NCI-H2081 treated with DMSO at 0.1 percent for 48 hours (cell line): ENCODE results near the gene DSCAML1.

Experiments used
- DNase-seq: peaks from one replicate; lab custom pipeline; 2025; lab: John Stamatoyannopoulos, UW

DSCAML1 gene

DNA sequence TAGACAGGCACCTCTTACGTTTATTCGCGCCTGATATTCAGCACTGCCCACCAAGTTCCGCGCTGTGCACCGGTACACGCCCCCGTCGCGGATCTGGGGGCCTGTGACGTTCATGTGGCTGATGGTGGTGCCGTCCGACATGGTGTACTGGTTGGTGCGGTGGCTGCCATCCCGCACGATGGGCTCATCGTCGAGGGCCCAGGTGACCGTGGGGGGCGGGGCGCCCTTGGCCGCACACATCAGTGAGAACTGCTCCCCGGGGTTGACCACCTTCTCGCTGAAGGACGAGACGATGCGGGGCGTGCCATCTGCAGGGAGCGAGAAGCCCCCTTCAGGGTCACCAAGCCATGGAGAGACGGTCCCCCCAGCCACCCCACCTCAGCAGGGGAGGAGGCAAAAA is 278.6 kb downstream of the DSCAML1 start:
- DNase-seq, result no peak

DNA sequence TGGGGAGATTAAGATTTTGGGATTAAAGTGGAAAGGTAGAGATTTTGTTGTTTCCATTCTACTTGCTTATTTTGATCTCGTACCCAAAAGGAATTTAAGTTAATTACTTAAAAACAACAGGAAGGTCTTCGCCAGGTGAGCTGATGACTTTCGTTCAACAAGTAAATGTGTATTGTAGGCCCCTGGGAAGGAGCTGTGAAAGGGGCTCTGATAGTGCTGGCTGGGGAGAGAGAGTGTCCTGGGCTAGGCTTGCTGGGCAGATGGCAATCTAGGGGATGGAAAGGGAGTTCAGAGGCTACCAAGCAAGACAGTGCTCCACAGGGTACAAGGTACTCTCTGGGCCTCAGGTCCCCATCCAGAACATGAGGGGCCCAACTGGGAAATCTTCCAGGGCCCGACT is 279.9 kb downstream of the DSCAML1 start:
- no peak for DNase-seq

DNA sequence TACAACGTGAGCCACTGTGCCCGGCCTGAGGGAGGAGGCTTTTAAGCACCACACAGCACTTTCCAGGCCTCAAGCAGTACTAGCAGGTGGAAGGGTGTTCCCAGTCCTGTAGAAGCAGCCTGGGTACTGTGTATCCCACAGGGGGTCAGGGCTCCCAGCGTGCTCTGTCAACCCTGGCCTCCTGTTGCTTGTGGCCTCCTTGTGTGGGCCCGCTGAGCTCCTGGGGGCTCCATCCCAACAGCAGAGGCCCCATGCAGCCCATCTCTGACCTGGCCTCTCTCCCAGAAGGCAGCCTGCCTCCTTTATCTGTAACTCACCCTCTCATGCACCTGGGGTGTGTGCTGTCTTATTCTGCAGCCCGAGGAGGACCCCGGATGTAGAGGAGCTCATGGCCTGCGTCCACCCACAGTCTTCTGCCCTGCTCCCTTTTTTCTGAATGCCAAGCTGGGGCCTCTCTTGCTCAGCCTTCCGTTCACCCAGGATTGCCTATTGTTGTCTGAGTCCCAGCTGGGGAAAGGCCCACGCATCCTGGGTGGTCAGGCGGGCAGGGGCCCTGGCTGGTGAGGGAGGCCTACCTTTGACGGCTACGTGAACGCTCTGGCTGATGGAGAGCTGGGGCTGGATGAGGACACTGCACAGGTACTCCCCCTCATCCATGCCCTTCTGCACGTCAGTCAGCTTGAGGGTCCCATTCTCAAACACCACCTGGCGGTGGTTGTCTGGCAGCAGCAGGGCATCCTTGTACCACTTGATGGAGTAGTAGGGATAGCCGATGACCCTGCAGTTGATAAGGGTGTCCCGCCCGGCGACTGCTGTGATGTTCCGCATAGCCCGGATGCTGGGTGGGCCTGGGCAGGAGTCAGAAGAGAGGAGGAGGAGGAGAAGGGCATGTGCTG is 280.9 kb downstream of the DSCAML1 start:
- DNase-seq, result no peak

DNA sequence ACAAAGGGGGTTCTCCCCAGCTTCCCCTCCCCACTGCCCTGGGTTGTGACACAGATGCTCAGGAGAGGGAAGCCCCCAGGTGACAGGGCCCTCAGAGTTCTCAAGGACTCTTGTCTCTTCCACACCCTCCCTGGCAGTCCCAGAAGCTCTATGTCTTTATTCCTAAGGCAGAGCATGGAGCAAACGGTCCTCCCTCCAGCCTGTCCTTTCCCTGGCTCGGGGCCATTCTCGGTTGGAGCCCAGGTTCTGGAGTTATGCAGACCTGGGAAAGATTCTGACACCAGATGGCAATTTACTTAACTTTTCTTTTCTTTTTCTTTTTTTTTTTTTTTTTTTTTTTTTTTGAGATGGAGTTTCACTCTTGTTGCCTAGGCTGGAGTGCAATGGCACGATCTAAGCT is 282.8 kb downstream of the DSCAML1 start:
- DNase-seq, result no peak

DNA sequence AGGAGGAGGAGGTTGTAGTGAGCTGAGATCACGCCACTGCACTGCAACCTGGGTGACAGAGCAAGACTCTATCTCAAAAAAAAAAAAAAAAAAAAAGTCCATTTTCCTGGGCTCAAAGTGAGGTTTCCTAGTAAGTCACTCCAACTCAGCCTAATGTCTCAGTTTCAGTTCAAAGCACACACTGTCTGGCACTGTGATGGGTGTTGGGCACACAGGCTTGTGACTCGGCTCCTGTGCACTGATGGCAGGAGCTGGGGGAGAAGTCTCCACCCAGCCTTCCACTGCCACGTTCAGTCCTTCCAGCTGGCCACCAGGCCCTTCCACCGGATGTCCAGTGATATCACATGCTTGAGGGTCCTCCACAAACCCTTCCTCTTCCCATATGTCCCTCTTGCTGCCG is 283.4 kb downstream of the DSCAML1 start:
- no peak for DNase-seq

DNA sequence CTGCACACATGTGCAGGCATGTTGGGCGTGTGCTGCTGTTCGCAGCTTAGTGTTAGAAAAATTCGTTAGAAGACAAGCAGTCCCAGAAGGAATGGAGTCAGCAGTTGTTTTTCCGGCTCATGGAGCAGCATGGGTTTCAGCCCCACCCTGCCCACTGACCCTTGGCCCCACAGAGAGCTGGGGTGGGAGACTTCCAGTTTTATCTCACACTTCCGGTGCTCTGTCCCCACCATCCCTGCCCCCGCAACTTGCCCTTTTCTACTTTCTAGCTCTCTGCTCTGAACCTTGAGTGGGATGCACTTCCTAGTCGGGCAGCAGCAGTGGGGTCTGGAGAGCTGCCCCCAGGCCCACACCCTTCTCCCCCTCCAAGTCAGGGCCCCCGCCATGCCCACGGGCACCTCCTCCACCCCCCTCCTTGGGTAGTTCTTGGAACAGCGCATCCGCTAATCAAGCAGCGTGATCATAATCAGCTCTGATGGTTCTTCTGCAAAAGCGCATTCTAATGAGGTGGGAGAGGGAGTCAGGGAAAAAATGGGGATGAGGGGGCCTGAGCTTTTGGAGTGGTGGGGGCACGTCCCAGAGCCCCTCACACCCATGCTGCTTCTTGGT is 285.0 kb downstream of the DSCAML1 start:
- no peak for DNase-seq

DNA sequence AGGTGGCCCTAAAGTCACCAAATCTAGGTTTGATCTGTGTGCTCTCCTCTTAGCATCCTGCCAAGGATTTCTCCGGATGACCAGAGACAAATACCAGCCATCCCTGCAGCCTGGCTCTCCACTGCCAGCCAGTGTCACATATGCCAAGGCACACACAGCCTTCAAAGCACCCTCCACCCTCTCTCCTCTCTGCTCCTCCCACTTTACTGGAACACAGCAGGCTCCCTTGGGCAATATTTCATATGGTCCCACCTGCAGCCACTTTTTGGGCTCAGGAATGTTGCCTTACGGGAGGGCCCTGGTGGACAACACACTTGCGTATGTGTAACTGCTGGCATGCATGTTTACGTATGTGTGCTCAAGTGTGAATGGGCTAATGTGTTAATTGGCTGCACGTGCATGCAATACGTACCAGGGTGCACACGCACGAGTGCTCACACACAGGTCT is 285.5 kb downstream of the DSCAML1 start:
- DNase-seq, result no peak

DNA sequence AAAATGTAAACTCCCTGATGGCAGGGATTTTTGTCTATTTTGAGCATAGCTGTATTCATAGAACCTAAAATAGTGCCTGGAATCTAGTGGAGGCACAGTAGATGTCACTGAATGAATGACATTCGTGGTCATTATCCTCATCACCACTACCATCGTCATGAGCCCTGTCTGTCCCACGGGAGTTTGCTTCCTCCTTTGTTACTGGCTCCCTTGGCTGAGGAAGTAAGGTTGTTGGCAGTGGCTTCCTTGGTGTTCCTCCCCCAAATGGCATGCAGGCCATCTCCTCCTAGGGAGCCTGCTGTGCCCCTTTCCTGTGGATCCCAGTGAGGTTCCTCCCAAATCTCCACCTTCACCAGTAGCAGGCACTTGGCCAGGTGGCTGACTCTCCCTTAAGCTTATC is 286.4 kb downstream of the DSCAML1 start:
- no peak for DNase-seq

DNA sequence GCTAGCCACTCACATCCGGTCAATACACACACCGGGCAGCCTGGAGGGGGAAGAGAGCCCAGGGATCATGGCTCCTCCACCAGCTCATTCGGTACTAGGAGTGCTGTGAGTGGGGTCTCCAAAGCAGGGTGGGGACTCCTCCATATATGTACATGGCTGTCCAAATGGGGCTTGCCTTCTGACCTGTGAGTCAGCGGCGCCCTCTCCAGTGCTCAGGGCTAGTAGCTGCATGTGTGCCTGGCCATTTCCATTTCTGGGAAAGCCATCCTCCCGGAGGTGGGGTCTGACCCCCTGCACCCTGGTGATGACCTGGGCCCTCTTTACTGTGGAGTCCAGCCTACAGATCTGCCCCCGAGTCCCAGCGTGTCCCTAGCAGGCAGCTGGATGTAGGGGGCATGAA is 287.5 kb downstream of the DSCAML1 start:
- no peak for DNase-seq

DNA sequence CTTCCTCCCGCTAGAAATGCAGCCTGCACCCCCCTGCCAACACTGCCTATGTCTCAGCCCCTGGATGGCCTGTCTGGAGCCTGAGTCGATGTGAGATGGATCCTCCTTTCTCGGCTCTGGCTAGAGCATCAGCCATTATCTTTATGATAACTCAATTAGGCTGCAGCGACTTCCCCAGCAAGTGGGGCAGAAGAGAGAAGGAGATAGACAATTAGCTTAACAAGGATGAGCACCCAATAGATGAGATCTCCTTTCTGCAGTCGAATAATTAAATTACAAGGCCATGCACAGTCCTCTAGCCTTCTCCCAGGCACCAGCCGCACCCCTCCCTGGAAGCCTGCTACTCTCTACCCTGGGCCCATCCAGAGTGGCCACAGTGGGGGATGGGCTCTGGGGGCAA is 290.0 kb downstream of the DSCAML1 start:
- no peak for DNase-seq

DNA sequence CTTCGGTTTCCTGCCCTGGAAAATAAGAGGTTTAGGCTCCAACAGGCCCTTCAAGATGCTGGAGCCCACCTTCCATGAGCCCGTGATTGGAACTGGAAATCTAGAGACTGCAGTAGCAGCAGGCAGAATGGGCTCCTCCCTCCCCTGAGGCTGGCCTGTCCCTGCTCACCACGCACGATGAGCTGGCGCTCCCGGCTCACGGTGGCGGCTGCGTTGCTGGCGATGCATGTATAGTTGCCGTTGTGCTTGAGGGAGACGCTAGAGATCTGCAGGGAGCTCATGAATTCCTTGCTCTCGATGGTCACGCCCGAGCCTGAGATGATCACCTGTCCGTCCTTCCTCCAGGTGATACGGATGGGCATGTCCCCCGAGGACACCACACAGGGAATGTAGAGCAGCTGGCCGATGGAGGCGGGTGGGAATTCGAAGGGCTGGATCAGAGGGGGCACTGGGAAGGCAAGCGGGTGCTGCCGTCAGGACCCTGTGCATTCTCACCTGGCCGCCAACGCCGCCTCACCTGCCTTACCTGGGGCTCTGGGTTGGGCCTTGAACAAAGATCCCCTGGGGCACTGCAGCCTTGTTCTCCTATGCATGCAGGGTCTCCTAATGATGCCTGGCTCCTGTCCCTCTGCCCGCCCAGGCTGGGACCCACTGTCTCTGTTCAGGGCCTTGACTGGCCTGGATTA is 291.6 kb downstream of the DSCAML1 start:
- DNase-seq, result no peak

DNA sequence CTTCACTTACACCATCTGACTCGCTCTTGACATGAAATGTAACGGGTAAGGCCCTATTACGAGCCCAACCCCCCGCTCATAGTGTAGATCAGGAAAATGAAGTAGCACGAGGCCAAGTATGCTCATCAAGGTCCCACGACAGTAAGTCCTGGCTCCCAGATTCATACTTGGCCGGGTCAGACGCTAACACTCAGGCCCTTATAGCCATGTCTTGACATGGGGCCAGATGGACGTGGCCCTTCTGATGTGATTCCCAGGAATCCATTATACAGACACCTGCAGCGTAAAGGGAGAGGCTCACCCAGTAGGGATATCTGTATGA is 294.3 kb downstream of the DSCAML1 start:
- DNase-seq, result no peak

DNA sequence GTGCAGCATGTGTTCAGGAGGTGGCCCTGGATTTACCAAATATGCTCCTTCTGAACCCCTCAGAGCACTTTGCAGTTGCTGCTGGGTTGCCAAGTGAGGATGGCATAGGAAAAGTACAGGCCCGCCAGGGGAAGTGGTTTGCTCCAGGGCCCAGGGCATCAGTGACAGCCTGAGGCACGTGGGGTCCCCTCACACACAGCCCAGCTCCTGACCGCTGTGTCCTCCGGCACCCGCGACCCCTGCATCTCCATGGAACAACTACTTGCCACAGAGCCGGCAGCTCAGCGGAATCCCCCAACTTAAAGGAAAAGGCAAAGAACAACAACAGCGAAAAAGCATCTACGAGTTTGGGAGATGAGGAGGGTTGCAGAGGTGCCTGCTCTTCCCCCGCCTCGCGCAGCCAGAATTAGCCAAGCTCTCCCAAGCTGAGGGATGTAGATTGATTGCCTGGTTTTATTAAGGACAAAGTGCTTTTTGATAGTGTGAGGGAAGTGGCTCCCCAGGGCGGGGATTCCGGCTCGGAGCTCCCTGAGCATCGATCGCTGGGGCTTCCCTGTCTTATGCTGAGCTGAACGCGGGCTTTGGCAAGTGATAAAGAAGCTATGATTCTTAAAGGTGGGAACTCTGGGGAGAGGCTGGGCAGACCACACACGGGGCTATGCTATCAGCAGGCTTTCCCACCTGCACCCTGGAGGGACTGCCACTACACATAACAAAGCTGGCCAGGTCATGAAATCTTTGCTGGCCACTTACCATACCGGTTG is 294.8 kb downstream of the DSCAML1 start:
- no peak for DNase-seq

DNA sequence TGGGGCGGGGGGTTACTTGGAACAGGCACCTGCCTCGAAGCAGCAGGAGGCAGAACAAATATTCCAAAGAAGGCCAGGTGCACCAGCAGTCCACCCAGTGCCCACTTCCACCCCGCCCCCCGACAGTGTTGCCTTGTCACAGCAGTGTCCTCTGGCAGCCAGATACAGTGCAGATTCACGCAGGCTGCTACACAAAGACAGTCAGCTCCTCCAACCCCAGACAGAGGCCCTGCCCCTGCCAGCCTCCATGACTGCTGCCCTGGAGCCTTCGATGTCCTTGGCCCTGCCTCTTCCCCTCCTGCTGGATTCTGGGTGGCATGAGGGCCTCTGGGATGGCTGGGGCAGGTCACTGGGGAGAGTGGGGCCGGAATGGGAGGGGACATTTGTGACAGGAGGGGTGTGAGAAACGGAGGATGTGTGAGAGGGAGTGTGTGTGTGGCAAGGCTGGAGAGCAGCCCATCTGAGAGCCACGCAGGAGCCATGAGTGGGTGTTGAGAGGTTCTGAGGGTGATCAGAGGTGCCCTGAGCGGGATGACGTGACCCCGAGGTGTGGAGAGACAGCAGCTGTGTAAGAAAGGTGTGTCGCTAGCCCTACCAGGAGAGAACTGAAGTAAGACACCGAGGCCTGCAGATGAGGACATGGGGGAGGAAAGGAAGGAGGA is 295.6 kb downstream of the DSCAML1 start:
- DNase-seq, result peak; percentile 66

DNA sequence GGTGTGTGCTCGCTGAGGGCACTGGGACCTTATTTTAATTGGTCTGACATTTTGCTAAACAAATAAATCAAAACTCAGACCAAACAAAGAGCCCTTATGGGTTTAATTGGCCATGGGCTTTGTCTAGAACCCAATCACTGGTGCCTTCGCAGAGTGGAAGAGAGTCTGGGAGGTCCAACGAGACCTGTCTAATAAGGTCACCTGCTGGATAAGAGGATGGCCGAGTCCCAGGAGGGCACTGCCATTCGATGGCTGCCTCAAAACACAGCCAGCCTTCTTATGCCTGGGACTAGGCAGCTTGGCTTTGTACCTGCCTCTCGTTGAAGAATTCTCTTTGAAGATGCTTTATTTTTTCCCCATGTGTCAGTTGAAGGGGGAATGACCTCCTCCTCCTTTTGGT is 298.2 kb downstream of the DSCAML1 start:
- no peak for DNase-seq

DNA sequence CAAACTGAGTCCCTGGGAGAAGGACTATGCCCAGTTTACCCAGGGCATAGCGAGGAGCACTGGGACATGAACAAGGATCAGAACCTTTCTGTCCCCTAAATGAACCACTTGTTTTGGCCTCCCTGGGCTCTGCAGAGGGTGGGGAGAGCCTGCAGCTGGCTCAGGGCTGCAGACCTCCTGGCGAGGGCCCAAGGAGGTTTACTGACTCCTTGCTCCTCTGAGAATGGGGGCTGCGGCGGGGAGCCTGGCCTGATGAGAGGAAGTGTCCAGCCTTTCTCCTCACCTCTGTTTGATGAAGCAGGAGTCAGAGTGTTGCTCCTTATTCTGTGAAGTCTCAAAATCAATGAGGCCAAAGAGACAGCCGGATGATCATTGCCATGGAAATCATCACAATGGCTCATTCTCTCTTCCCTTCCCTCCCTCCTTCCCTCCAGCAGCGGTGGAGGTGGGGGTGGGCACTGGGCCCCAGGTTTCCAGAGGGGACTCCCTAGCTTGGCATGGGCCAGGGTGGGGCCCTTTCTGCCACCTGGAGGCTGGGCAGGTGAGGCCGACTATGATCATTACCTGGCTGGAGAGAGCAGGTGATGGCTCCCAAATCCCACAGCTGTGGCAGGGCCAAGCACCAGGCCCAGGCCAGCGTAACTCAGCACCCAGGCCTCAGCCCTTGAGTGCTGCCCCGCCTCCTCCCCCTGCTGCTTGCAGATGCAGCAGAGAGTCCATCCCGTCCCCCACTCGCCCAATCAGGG is 299.6 kb downstream of the DSCAML1 start:
- no peak for DNase-seq

DNA sequence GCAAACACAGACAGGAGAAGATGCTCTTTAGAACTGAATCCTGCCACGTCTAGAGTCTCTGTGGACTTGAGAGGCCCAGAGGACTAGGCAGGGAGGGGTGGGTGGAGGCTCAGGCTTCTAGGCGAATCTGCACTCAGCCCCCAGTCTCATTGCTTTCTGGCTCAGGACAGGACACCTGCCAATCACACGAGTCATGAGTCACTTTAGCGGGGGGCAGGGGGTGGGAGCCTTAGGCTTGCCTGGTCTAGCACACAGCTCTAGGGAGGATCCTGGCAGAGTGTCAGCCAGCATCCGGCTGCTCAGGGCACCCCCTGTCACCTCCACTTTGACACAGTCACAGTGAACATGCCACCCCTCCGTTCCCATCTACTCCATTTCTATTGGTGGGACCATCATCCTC is 301.7 kb downstream of the DSCAML1 start:
- no peak for DNase-seq

DNA sequence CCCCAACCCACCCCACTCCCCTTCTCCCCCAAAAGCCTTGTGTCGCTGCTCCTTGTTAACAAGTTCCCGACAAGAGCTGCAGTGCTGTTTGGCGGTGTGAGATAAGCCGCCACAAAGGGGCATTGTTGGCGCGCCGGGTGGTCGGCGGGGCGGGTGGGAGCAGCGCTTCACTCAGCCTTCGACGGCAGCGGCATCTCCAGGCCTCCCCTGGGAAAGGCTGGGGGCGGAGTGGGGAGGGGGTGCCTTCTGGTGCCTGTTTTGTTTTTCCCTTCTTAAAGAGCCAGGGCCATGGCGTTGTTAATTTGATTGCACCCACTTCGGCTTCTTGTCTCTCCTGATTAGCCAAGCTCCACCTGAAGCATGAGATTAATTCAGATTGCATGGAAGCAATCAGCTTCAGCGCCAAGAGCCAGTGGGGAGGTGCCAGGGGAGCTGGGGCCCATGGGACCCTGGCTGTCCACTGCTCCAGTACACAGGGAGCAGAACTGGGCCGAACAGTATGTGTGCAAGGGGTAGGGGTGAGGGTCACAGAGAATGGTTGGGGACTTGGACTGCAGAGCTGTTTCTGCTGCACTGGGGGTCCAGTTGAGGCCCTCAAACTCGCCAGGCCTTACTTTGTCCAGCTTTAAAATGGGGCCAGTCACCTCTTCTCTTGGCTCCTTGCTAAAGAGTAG is 304.3 kb downstream of the DSCAML1 start:
- DNase-seq, result no peak

DNA sequence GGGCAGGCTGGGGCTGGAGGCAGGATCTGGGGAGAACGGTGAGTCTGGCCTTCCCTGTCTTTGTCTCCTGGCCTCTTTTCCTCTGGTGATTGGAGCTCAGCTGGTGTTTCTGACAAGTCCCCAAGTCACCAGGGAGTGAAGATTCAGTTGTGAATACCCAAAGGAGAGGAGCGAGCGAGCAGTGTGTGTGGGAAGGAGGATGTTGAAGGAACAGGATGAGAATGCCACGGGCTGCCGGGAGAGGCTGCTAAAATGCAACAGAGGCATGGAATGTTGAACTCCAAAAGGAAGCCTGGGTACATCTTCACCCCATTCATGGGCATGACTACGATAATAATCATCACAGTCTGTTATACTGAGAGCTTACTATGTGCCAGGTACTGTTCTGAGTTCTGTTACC is 306.1 kb downstream of the DSCAML1 start:
- no peak for DNase-seq

DNA sequence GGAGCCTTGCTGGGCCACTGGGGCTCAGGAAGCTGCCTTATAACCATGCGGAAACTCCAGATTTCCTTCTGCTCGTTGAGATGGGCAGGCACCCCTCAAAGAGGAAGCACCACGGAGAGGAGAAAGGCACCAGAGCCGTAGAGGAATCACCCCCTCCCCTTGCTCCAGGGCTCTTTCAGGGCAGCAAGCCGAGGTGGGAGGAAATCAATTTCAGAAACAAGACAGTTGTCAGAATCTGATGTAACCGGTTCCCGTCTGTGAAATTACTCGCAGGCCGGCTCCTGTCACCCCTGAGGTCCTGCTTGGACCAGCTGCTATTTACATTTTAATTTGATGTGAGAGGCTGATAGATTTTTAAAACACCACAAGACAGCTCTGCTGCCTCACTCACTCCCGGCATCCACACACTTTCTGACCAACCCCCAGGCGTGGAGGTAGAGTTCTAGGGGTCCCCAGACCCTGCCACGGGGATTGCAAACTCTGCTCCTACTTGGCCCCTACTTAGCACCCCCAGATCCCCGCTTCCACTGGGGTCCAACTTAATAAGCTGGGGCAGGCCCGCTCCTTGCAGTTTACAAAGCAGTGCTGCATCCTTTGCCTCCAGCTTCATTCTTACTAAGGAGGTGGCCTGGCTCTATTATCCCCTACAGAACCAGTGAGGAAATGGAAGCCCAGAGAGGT is 306.9 kb downstream of the DSCAML1 start:
- DNase-seq, result no peak
